AG08396 (cell line): ENCODE measurements around the gene TRAPPC12.

Experiments used
- DNase-seq: peaks from one replicate; pipeline ENCODE4 v3.0.0; 2012; ENCODE audit warnings: low spot score, mixed read lengths

Gene TRAPPC12

GRCh38 chr2:3470166-3470651 is 90.7 kb downstream of the TRAPPC12 start:
- peak; percentile 90 for DNase-seq

DNA sequence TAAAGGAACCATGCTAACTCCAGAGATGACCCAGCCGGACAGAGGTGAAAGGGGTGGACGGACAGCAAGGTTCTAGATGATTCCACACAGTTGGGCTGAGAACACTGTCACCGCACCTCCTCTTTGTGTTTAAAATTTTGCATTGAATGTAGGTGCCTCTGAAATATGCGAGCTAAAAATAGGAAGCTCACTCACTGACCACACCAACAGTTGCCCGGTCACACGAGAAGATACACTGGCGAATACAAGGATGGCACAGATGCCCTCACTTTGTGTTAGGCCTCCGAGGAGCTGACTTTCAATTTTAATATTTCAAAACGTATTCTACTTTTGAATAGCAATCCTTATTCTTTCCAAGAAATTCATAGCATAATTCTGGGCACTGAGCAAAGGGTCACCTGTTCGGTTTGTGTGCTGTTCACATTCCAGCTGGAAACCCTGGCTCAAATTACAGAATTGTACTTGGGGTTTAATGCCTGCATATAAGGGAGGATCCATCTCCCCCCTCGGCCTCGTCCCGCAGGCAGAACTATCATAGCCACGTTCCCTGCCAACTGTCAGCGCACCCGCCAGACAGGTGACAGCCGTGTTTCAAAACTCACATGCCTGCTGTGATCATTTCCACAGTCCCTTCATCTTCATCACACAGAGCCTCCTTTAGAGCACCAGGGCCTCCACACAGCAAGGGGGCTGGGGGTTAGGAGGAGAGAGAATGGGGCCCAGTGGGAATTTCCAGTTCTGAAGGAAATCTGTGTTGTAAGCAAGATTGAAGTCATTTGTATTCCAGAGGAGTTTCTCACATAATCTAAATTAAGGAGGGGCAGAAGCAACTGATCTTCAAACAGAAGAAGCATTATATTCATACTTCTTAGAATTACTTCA is 91.6 kb downstream of the TRAPPC12 start:
- no peak for DNase-seq

- DNase-seq, result no peak
Observed at GRCh38 chr2:3472296-3472695, 92.8 kb downstream of the TRAPPC12 start.

DNA sequence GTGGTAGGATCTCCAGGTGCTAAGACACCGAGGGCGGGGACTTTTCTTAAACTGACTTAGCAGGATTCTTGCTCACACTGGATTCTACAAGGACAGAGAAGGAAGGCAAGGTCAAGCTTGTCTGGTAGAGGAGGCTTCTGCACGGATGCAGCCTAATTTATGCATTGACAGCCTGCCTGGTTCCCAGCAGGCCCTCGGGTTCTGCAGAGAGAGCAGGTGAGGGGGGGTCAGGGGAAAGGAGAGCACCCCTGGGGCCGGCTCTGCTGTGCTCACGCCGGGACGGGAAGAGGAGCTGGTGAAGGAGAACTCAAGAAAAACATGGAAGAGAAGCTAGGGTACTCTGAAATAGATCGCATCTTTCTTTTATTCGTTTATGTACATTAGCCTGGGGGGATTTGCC is 93.5 kb downstream of the TRAPPC12 start:
- no peak for DNase-seq

- DNase-seq, result no peak
Observed at GRCh38 chr2:3475771-3476170, 96.3 kb downstream of the TRAPPC12 start.

DNA sequence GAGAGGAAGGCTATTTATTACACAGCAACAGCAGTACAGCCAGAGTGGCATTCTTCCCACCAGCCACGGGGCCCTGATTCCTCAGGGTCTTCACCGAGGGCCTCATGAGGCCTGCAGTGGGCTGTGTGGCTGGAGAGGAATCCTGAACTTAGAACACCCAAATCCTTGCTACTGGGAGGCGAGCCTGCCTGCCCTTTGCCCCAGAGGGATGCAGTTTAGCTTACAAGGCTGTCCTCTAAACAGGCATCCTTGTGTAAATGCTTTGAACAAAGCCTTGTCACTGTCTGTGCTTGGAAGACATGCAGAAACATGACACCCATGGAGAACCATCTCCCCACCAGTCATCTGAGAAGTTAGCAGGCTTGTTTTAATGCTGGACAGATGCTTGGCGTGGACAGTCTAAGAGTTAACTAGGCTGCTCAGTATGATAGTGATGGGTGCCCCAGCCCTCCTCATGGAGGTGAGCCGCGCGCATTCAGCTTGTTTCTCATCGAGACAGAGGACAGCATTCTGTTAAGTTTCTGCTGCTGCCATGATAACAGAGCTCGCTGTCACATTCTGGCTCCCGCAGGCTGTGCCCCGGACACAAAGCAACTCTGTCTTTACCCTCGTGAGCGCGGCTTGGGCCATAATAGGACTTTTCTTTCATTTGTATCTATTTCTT is 97.0 kb downstream of the TRAPPC12 start:
- DNase-seq, result no peak

DNA sequence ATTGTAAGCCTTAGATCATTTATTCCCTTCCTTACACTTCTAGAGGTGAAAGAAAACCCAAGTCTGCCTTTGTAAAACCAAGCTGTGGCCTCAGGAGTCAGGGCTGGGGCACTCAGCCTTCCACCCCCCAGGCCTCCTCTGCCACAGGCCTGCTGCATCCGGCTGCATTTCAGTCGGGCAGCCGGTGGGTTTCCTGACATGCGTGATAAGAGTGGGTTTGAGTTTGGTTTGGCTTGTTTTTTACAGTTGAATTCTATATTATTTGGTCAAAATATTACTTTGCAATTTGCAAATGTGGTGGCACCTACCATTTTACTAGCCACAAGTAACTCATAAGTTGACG is 97.5 kb downstream of the TRAPPC12 start:
- DNase-seq, result no peak

DNA sequence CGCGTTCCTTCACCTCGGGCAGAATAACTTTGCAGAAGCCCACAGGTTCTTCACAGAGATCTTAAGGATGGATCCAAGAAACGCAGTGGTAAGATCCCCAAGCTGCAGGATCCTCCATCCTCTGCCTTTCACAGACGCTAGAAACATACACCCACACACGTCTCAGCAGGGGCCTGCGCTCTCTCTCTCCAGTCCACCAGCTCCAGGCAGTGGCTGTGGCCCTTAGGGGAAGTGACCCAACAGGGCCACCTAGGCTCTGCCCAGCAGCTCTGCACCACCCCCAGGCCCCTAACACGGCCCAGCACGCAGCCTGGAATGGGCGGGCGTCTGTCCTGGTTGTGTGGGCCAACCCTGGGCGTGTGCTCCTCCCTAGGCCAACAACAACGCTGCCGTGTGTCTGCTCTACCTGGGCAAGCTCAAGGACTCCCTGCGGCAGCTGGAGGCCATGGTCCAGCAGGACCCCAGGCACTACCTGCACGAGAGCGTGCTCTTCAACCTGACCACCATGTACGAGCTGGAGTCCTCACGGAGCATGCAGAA is 99.4 kb downstream of the TRAPPC12 start:
- DNase-seq, result no peak

DNA sequence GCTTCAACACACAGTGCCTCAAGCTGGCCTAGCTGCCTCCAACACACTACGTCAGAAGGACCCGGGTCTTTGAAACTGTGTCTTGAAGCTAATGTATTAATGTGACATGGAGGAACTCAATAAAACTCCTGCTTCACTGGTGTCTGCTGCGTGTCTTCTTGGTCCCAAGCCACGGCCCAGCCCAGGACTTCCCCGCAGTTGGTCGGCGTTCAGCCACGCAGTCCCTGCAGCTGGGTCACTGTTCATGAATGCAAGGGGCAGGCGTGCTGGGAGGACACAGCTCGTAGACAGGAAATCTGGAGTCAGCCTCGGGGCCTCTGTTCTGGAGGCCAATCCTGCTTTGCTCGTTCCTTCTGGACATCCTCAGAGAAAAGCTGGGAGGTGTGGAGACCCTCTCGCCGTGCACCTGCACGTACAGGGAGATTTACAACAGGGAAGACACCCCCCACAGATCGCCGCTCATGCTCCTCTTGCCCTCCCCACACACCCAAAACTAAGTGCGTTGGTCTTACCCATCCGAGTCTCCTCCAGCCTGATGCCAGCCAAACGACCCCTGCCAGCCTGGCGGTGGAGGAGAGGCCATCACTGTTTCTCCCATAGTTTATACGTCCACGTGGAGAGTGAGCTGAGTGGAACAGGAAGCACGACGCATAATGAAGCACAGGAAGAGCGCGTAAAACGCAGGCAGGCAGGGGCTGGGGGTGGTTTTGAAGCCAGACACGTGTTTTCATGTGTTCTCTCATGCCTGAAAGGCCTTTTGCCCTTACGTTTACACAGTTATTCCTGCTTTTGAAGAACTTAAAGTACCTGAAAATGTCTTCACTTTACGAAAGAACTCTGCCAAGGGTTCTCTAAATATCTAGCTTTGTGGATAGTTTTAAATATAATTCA is 100.2 kb downstream of the TRAPPC12 start:
- DNase-seq, result no peak

GRCh38 chr2:3480352-3481010 is 101.0 kb downstream of the TRAPPC12 start:
- DNase-seq, result no peak

- DNase-seq, result no peak
Observed at GRCh38 chr2:3481011-3481400, 101.5 kb downstream of the TRAPPC12 start.

DNA sequence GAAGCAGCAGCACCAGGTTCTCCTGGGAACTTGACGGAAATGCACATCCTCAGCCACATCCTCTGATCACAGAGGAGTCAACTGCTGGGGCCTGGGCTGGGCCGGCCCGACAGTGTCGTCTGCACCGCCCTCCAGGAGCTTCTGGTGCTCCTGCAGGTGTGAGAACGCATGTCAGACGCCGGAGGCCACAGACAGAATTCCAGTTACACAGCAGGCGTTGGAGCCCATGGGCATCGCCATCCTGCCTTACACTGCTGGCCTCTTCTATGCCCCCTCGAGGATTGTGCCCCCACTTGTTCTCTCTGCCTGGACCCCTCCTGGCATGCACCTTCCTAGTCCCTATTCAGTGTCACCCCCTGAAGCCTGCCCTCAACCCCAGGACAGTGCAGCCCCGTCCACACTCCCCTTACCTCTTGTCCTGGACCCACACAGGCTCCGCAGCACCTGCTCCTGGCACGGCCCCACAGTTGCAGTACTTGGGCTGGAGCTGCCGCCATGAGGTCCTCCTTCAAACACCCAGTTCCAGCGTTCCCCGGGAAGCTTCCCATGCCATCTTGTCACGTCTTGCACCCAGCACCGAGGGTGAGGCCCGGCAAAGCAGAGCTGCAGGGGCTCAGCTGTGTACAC is 102.4 kb downstream of the TRAPPC12 start:
- no peak for DNase-seq

- DNase-seq, result no peak
Observed at GRCh38 chr2:3482363-3482821, 102.9 kb downstream of the TRAPPC12 start.

- peak; percentile 93 for DNase-seq
Observed at GRCh38 chr2:3483227-3483985, 103.9 kb downstream of the TRAPPC12 start.

- DNase-seq, result no peak
Observed at GRCh38 chr2:3483986-3484960, 104.8 kb downstream of the TRAPPC12 start.

DNA sequence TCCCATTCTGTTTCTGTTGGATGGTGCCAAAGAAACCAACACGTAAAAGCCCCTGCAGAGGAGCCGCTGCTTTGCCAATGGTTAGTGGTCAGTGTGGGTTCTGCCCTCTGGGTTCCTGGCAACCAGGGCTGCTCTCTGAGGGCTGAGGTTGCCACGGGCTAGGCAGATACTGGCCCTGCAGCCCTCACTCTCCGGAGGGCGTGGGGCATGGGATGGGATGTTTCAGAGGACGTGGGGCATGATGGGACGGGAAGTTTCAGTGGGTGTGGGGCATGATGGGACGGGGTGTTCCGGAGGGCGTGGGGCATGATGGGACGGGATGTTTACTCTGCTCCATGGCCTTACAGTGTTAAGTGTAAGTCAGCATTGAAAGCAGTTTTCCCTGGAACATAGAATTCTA is 105.7 kb downstream of the TRAPPC12 start:
- DNase-seq, result no peak

GRCh38 chr2:3486047-3487027 is 106.8 kb downstream of the TRAPPC12 start:
- DNase-seq, result no peak

DNA sequence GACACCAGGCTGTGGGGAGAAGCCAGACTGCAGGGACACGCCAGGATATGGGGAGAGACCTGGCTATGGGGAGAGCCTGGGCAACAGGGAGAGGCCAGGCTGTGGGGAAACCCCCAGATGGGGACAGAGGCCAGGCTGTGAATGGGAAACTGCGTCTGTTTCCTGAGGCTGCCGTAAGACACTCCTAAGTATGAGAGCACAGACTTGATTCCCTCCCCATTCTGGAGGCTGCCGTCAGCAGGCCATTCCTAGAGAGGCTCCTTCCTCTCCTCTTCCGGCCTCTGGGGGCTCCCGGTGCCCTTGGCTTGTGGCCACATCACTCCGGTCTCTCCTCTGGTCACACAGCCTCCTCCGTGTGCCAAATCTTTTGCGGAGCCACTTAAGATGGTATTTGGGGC is 107.5 kb downstream of the TRAPPC12 start:
- DNase-seq, result no peak
